GM21737 (cell line): ENCODE data around the gene PTH.
A peak's percentile ranks its signal among the peaks of the same experiment; 100 is the strongest.

Experiments
- ATAC-seq: cut with Tn5 transposase; IDR thresholded peaks from one replicate; pipeline ENCODE4 v1.9.1; 2021; ENCODE audit warnings: mild to moderate bottlenecking, moderate library complexity; ENCODE audit not compliant: unreplicated experiment

PTH gene

GRCh38 chr11:13495929-13496328, at the start of gene PTH:
Gene PTH (minus strand): TSS chr11:13495997. CDS start chr11:13492855, 3,142 bp downstream.
- ATAC-seq, result no peak

DNA sequence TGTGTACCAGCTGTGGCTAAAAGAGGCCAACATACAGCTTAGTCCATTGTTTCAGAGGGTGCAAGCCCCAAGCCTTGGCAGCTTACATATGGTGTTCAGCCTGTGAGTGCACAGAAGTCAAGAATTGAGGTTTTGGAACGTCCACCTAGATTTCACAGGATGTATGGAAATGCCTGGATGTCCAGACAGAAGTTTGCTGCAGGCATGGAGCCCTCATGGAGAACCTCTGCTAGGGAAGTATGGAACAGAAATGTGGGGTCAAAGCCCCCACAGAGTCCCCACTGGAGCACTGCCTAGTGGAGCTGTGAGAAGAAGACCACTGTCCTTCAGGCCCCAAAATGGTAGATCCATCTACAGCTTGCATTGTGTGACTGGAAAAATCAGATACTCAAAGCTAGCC, 42.2 kb upstream of the PTH start:
- ATAC-seq, result no peak

GRCh38 chr11:13535819-13536218, 40.0 kb upstream of the PTH start:
- ATAC-seq, result no peak

DNA sequence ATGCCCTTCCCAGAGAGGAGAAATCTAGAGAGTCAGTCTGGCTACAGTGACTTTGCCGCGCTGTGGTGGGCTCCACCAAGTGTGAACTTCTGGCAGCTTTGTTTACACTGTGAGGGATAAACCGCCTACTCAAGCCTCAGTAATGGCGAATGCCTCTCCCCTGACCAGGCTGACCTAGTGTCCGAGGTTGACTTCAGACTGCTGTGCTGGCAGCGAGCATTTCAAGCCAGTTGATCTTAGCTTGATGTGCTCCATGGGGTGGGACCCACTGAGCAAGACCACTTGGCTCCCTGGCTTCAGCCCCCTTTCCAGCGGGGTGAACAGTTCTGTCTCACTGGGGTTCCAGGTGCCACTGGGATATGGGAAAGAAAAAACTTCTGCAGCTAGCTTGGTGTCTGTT, 38.6 kb upstream of the PTH start:
- no peak for ATAC-seq

- no peak for ATAC-seq
Measured at GRCh38 chr11:13525257-13525656, 29.5 kb upstream of the PTH start.

DNA sequence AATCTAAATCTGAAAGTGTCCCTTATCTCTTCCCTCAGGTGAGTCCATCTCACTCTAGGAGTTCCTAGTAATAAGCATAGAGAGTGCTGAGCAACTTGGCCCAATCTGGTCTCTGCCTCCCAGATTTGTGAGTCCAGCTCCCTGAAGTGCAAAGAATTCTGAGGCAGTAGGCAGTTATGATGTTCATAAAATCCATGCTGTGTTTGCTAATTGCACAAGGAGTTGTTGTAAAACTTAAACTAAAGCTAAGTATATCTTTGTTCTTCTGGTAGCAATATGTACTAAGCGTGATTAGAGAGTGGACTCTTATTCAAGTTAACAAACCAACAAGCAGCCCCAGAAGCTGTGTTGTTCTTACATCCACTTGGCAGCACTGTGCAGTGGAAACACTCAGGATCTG, 7.6 kb upstream of the PTH start:
- no peak for ATAC-seq

DNA sequence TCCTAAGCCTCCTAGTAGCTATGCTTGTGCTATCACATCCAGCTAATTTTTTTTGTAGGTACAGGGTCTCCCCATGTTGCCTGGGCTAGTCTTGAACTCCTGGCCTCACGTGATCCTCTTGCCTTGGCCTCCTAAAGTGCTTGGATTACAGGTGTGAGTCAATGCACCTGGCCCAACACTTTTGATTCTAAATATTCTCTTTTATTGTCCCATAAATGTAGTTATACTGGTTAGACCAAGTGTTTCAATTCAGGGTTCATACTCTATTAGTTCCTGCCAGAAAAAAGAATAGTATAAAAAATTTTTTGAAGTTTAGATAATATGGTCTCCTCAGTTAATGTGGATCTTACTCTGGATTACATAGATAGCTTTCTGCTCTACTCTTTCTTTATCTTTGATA, 6.7 kb upstream of the PTH start:
- no peak for ATAC-seq

- no peak for ATAC-seq
Measured at GRCh38 chr11:13494051-13494450, 1.7 kb downstream of the PTH start.

DNA sequence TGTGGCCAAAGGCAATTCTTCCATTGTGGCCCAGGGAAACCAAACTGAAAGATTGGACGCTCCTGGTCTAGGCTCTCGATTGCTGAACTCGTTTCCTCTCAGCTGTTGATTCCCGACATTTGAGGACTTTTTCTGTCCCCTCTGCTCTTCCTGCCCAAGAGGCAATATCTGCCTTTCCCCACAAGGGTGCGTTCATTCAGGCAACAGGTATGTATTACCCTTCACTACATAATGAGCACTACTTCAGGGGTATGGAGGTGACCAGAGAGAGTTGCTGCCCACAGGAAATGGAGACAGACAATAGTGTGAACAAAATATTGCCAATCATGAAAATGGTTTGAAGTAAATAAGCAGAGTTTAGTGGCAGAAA, 8.2 kb downstream of the PTH start:
- no peak for ATAC-seq

GRCh38 chr11:13486926-13487660, 8.7 kb downstream of the PTH start:
- no peak for ATAC-seq

DNA sequence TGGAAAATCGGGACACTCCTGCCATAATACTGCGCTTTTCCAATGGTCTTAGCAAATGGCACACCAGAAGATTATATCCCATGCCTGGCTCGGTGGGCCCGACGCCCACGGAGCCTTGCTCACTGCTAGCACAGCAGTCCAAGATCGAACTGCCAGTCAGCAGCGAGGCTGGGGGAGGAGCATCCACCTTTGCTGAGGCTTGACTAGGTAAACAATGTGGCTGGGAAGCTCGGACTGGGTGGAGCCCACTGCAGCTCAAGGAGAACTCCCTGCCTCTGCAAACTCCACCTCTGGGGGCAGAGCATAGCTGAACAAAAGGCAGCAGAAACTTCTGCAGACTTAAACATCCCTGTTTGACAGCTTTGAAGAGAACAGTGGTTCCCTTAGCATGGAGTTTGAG, 15.6 kb downstream of the PTH start:
- no peak for ATAC-seq

DNA sequence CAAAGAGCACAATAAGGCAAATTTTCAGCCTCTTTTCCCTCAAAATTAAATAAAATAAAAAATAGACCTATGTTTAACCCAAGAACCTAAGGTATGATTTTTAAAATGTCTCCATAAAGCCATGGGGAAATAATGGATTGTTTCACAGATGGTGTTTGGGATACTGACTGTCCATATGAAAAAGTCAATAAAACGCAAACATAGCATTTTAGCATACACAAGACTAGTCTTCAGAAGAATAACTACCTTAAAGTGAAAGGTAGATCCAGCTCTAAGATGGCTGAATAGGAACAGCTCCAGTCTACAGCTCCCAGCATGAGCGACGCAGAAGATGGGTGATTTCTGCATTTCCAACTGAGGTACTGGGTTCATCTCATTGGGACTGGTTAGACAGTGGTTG, 16.1 kb downstream of the PTH start:
- ATAC-seq, result no peak

DNA sequence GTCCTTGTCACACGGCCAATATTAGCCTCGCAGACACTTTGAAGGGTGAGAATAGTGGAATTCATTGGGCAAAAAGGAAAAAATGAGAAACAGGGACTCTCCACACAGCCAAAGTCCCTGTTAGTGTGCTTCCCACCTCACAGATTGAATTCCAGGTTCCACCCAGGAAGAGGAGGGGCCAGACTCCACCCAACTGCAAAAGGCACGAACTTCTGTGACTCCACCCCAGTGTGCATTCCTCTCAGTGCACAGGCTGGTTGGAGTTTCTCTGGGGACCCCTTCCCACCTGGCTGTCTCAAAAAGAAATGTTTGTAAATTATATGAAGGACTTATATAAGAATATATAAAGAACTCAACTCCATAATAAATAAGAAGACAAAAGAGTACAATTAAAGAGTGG, 20.7 kb downstream of the PTH start:
- no peak for ATAC-seq

DNA sequence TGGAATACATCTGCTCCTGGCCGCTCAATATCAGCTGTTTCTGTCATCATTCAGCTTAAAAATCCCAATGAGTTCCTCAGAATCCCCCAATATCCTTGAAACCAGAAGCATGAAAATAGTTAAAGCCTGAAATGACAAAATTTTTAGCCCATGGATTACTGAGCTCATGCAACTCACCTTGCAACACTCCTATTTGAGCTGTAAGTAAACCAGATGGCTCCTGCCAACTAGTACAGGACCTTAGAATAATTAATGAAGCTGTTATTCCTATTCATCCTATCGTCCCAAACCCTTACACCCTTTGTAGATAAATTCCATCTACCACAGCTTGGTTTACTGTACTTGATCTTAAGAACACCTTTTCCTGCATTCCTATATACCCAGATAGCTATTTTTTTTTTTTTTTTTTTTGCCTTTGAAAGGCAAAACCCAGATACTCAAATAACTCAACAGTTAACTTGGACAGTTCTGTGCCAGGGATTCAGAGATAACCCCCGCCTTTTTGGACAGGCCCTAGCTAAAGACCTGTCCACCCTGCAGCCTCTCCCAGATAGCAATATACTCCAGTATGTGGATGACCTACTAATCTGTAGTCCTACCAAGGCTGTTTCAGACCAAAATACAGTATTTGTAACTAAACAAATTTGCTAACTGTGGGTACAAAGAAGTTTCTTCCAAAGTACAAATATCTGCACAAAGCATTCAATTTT, 22.6 kb downstream of the PTH start:
- no peak for ATAC-seq

DNA sequence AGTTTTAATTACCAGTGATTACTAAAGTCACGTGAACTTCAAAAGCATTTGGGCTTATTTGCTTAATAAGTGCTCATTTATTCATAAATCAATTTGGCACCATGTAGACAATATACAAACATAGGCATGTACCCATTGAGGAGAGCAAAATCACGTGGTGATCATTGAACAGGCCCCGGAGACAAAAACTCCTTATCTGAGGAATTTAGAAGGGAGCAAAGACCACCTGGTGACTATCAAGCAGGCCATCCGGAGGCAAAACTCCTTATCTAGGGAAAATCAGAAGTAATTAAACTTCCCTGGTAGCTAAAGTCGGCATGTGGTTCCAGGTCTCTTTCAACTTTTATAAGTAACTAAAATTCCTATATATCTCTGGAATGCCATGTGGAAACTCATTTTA, 27.0 kb downstream of the PTH start:
- no peak for ATAC-seq

DNA sequence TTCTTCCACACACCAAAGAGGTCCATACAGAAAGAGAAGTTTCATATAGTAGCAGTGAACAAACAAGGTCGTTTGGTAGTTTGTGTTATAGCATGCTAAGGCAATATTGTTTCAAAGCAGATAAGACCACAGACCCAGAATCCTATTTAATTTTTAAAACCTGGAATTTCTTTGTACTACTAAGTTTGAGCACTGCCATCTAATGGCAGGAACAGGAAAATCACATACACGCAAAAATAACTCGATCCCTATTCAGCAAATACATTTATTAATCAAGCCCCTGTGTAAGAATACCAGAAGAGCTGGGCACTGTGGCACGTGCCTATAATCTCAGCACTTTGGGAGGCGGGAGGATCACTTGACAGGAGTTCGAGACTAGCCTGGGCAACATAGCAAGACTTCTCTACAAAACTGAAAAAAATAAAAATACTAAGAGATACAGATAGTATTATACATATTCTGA, 29.9 kb downstream of the PTH start:
- no peak for ATAC-seq

- ATAC-seq, result no peak
Measured at GRCh38 chr11:13463779-13464290, 32.0 kb downstream of the PTH start.

GRCh38 chr11:13462901-13463778, 32.7 kb downstream of the PTH start, which contains the start of gene BTBD10:
Gene BTBD10 (minus strand): TSS chr11:13463222. CDS start chr11:13445124, 18,098 bp downstream.
- peak; percentile 97 for ATAC-seq

- ATAC-seq, result peak; percentile 50
Measured at GRCh38 chr11:13462311-13462900, 33.4 kb downstream of the PTH start.

DNA sequence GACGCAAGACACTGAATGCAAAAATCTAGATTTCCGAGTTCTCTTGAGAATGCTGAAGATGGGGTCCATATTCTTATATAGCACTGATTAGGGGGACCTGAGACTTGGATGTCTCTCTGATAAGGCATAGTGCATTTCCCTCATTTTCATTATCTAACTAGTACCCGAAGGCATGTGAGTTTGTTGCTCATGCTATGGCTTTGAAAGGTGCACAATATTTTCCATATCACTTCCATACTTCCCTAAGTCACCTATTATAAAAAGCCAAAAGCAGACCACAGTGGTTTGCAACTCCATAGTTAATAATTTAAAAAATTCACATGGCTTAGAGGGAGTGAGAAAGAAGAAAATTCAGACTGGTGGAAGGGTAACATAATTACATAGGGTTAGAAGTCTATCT, 34.5 kb downstream of the PTH start:
- ATAC-seq, result no peak
